ENCODE measurements around the gene RCN1. TPM values are rescaled to one million over a fixed set of nuclear protein-coding genes. Genes with fewer than 3 reads are reported as not detected.

Gene RCN1
- polyA plus RNA-seq, 2 of the 4 experiments (the other 2 are of a cell fraction) = 191 to 234 TPM

- TF ChIP-seq NFE2L2 (conservative IDR thresholded peaks at IDR 0.05; ENCODE audit: low read length) = no peak
Measured at GRCh38 chr11:32043737-32044136, 47.1 kb upstream of the RCN1 start (continued).

GRCh38 chr11:32044158-32044863 is 46.6 kb upstream of the RCN1 start:
- H3K9me3 ChIP-seq = no peaks in the 10 kb centered on the region
- FAIRE-seq = no peak
- ChIA-PET CTCF (interaction anchor here (16.6 kb wide), 1 partner anchor 122 kb away, joined by 416 read pairs; no protein-coding TSS in a partner anchor), POLR2A (no interaction called here)
- H3K4me1 ChIP-seq = no peaks in the 10 kb centered on the region
- no peak overlapping the region for H3K4me2 ChIP-seq
- no peak overlapping the region for H3K4me3 ChIP-seq
- 18% methylated on average over 4 of the region's 4 CpGs for WGBS (ENCODE audit: missing lambda C conversion rate)
- TF ChIP-seq HES2 (IDR thresholded peaks at IDR 0.05) = no peak
- TF ChIP-seq RAD21 (conservative IDR thresholded peaks at IDR 0.05 in 1 of 2, IDR thresholded peaks at IDR 0.05 in 1 of 2) = no peak
- TF ChIP-seq FOSB (CRISPR knock-in tag; IDR thresholded peaks at IDR 0.05) = no peak
- TF ChIP-seq BCL3 (IDR thresholded peaks at IDR 0.05) = no peak
- no peak for TF ChIP-seq ELK1 (IDR thresholded peaks at IDR 0.05; ENCODE audit: low read depth, low read length)
- no peak for TF ChIP-seq HOXB13 (CRISPR knock-in tag; IDR thresholded peaks at IDR 0.05; ENCODE audit: low read depth)
- TF ChIP-seq EP300 (IDR thresholded peaks at IDR 0.05) = no peak
- TF ChIP-seq KDM5A (IDR thresholded peaks at IDR 0.05) = no peak
- no peak for TF ChIP-seq MAX (IDR thresholded peaks at IDR 0.05)
- no peak for TF ChIP-seq TFCP2L1 (CRISPR knock-in tag; IDR thresholded peaks at IDR 0.05)
- TF ChIP-seq GATA3 (IDR thresholded peaks at IDR 0.05; ENCODE audit: borderline replicate concordance) = no peak
- no peak for TF ChIP-seq CTCF (IDR thresholded peaks at IDR 0.05)
- no peak for TF ChIP-seq HOXA7 (CRISPR knock-in tag; IDR thresholded peaks at IDR 0.05)
- no peak for TF ChIP-seq BHLHE40 (IDR thresholded peaks at IDR 0.05; ENCODE audit: low read depth, low read length)
- no peak for TF ChIP-seq ZSCAN20 (CRISPR knock-in tag; IDR thresholded peaks at IDR 0.05)
- no peak for DNase-seq (ENCODE audit: low read depth in 1 of 2, low spot score in 1 of 2)
- ATAC-seq = no peak
- H3K27ac ChIP-seq = no peak overlapping the region

- Histone ChIP-seq H3K4me3 (no peak overlapping the region), H3K4me2 (no peak overlapping the region), H3K9me3 (no peaks in the 10 kb centered on the region), H3K4me1 (no peaks in the 10 kb centered on the region), H3K27ac (no peak overlapping the region)
- FAIRE-seq (no peak), DNase-seq (ENCODE audit: low read depth in 1 of 2, low spot score in 1 of 2) (no peak), ATAC-seq (no peak)
- POLR2A ChIA-PET = no interaction called here
- no peak for TF ChIP-seq MAZ (IDR thresholded peaks at IDR 0.05; ENCODE audit: borderline replicate concordance, low read depth, low read length)
- CTCF ChIA-PET = interaction anchor here (16.6 kb wide), 1 partner anchor 120 kb away, joined by 416 read pairs; no protein-coding TSS in a partner anchor
Measured at GRCh38 chr11:32045456-32045855, 45.4 kb upstream of the RCN1 start.

All from A549 (cell line).